Measurements from ENCODE around the gene PAK1IP1. TPM values are rescaled to one million over a fixed set of nuclear protein-coding genes. Genes with fewer than 3 reads are reported as not detected.

Gene PAK1IP1
- total and polyA plus RNA-seq, 10 of the 15 experiments (the other 5 are each of a cell fraction or from before 2014, with no cell fraction given) = 26.0 to 98.5 (median 47.8) TPM

DNA sequence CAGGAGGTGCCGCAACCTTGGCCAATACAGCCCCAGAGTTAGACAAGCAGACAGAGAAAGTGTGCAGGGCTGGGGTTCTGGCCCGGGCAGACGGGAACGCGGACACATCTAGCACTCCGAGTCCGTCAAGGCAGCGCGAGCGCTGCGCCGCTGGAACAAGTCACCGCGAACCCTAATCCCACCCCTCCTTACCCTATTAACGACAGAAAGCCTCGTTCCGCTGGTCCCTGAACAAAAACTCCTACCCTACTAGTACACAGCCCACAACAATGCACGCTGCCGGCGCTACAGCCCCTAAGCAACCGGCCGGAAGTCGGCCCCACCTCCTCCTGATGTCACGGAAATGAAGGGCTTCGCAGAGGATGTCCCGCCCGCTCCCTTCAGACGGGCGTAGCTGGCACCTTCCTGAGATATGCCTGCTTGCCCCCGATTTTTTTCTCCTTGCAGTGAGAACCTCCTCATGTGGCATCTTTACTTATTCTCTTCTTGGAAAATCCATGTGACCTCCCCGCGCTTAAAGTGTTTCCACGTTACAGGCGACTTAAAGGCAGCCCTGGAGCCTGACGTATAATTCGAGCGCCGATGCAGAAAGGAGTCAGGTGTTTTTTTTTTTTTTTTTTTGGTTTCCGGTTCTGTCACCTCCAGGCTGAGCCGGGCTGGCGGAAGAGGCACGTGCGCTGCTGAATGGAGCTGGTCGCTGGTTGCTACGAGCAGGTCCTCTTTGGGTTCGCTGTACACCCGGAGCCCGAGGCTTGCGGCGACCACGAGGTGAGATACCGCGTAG, at the start of gene PAK1IP1, which contains the start of gene C6orf52 (continued):
- TF ChIP-seq STAT1 (conservative IDR thresholded peaks at IDR 0.05) (peak; percentile 94), IKZF1 (conservative IDR thresholded peaks at IDR 0.05) (peak; percentile 80), GATAD2B (conservative IDR thresholded peaks at IDR 0.05; ENCODE audit: low read depth) (no peak), FOXK2 (IDR thresholded peaks at IDR 0.05) (peak; percentile 65), ZNF274 (IDR thresholded peaks at IDR 0.05; ENCODE audit: insufficient read depth, insufficient read length) (no peak), SP1 (IDR thresholded peaks at IDR 0.05; ENCODE audit: low read depth, low read length) (peak; percentile 34), ZNF622 (IDR thresholded peaks at IDR 0.05) (no peak)
- TF ChIP-seq, protein P1, sequence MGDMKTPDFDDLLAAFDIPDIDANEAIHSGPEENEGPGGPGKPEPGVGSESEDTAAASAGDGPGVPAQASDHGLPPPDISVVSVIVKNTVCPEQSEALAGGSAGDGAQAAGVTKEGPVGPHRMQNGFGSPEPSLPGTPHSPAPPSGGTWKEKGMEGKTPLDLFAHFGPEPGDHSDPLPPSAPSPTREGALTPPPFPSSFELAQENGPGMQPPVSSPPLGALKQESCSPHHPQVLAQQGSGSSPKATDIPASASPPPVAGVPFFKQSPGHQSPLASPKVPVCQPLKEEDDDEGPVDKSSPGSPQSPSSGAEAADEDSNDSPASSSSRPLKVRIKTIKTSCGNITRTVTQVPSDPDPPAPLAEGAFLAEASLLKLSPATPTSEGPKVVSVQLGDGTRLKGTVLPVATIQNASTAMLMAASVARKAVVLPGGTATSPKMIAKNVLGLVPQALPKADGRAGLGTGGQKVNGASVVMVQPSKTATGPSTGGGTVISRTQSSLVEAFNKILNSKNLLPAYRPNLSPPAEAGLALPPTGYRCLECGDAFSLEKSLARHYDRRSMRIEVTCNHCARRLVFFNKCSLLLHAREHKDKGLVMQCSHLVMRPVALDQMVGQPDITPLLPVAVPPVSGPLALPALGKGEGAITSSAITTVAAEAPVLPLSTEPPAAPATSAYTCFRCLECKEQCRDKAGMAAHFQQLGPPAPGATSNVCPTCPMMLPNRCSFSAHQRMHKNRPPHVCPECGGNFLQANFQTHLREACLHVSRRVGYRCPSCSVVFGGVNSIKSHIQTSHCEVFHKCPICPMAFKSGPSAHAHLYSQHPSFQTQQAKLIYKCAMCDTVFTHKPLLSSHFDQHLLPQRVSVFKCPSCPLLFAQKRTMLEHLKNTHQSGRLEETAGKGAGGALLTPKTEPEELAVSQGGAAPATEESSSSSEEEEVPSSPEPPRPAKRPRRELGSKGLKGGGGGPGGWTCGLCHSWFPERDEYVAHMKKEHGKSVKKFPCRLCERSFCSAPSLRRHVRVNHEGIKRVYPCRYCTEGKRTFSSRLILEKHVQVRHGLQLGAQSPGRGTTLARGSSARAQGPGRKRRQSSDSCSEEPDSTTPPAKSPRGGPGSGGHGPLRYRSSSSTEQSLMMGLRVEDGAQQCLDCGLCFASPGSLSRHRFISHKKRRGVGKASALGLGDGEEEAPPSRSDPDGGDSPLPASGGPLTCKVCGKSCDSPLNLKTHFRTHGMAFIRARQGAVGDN (IDR thresholded peaks at IDR 0.05) = no peak

Data from GM12878 (cell line).